PC-3 (cell line): ENCODE data around the gene CPT2.

Experiments used
- EZH2phosphoT487 ChIP-seq: fragments of 300-600 bp; sonication (generic); IDR thresholded peaks from 2 replicates; pipeline ENCODE4 v1.6.1; 2018; ENCODE audit warnings: mild to moderate bottlenecking, antibody characterized with exemption, low read length, borderline replicate concordance
- TF ChIP-seq, protein P1 (sequence below): fragments of 300-600 bp; sonication (generic); conservative IDR thresholded peaks from 2 replicates; pipeline ENCODE4 v1.5.1; 2017; ENCODE audit warnings: antibody characterized with exemption, low read depth, mild to moderate bottlenecking, low read length

DNA sequence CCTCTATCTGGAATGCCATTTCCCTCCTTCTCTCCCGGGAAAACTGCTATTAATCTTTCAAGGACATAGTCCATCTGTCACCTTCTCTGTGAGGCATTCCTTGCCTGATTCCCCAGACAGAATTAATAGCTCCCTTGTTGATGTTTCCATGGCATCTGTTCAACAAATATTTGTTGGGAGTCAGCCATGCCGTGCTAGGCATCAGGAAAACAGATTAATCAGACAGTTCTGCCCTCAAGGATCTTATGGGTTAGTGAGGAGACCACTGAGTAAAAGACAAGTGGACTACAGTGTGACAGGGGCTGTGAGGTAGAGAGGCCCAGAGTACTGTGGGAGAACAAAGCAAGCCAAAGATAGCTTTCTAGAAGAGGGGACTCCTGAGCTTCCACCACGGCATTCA lies 53.1 kb downstream of the CPT2 start:
- TF ChIP-seq, protein P1, sequence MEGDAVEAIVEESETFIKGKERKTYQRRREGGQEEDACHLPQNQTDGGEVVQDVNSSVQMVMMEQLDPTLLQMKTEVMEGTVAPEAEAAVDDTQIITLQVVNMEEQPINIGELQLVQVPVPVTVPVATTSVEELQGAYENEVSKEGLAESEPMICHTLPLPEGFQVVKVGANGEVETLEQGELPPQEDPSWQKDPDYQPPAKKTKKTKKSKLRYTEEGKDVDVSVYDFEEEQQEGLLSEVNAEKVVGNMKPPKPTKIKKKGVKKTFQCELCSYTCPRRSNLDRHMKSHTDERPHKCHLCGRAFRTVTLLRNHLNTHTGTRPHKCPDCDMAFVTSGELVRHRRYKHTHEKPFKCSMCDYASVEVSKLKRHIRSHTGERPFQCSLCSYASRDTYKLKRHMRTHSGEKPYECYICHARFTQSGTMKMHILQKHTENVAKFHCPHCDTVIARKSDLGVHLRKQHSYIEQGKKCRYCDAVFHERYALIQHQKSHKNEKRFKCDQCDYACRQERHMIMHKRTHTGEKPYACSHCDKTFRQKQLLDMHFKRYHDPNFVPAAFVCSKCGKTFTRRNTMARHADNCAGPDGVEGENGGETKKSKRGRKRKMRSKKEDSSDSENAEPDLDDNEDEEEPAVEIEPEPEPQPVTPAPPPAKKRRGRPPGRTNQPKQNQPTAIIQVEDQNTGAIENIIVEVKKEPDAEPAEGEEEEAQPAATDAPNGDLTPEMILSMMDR = no peak
- TF ChIP-seq EZH2phosphoT487 = no peak
